Ovary (tissue), 9 donors: ENCODE data around the gene CTIF. TPM values are rescaled to one million over a fixed set of nuclear protein-coding genes. Genes with fewer than 3 reads are reported as not detected.

Experiments used
- DNase-seq, 5 donors: peaks; one replicate each; pipeline ENCODE4 v3.0.0-alpha.2; 2019 to 2020
- H3K27ac ChIP-seq, 2 donors: fragments of 200-600 bp; one replicate each; pipeline versions ENCODE4 v1.5.1 to v1.8.0; 2019 to 2022
- H3K27me3 ChIP-seq: fragments of 200-600 bp; one replicate; pipeline ENCODE4 v1.8.0; 2022
- H3K36me3 ChIP-seq: fragments of 200-600 bp; sonication (generic); one replicate; pipeline ENCODE4 v1.5.1; 2019
- H3K4me1 ChIP-seq: one replicate; pipeline ENCODE4 v1.8.1; 2013; ENCODE audit warnings: mild to moderate bottlenecking, moderate library complexity; ENCODE audit not compliant: insufficient read depth
- H3K4me3 ChIP-seq: fragments of 200-600 bp; sonication (generic); one replicate; pipeline ENCODE4 v1.5.1; 2017
- H3K9me3 ChIP-seq, 2 donors: fragments of 200-600 bp in 1 of 2; sonication (generic) in 1 of 2; one replicate each; pipeline versions ENCODE4 v1.5.1 to v1.8.1; 2013 to 2019; ENCODE audit warnings: mild to moderate bottlenecking in 1 of 2, moderate library complexity in 1 of 2
- CTCF ChIP-seq, 3 donors: fragments of 450-650 bp in 2 of 3; fragments of 200-600 bp in 1 of 3; IDR thresholded peaks; one replicate each; pipeline versions ENCODE4 v1.5.1 to v1.8.0; 2016 to 2022; ENCODE audit warnings: antibody characterized with exemption in 3 of 3, mild to moderate bottlenecking in 1 of 3
- EP300 ChIP-seq: sonication (generic); formaldehyde crosslinking; IDR thresholded peaks from one replicate; pipeline ENCODE4 v1.6.1; 2017; ENCODE audit warnings: antibody characterized with exemption
- POLR2A ChIP-seq: fragments of 450-650 bp; IDR thresholded peaks from one replicate; pipeline ENCODE4 v1.6.1; 2017; ENCODE audit warnings: antibody characterized with exemption, mild to moderate bottlenecking, moderate library complexity
- WGBS, 3 donors: extraction: QIAGEN DNeasy Blood & Tissue Kit in 1 of 3; methylation state at CpG; one replicate each; pipeline versions ENCODE4 v1.1.5 to v1.1.7; 2013 to 2017; 5-methylcytosine and 5-hydroxymethylcytosine counted together
- intact Hi-C, 4 donors: fragments of 100-400 bp; cut with DNase I; formaldehyde crosslinking; loops; one replicate each; pipeline versions ENCODE4 v1.11.0 to v1.15.1; 2022 to 2023
- polyA plus RNA-seq, 2 donors: library from polyadenylated mRNA; stranded (reverse); fragments of 200-250 nt in 1 of 2; fragments of 350-450 nt in 1 of 2; fragmentation: Illumina TruSeq in 1 of 2; extraction: RNeasy Lipid Tissue Mini Kit (QIAGEN cat#74804) in 1 of 2; gene quantifications; one replicate each; pipeline ENCODE4 v1.2.3, GENCODE V29; 2013 to 2014
- total RNA-seq, 7 donors: library from RNA; depleted of rRNA in 2 of 7; stranded (reverse); fragments of >200 nt in 2 of 7; fragmentation: NEBNext Ultra II Directional in 3 of 7; extraction: Animal tissue kit (Norgen Biotek cat#: 25700) in 3 of 7; gene quantifications; one replicate each; pipeline versions ENCODE4 v1.1.0 to v1.2.4, GENCODE V29; 2016 to 2023
- donor health status: DM: no; HTN: no; CAD: no; lungs with moderate emphysema.
- donor health status: DM: no; HTN: no; CAD: no.
- donor health status: Bipolar disorder and iron deficiency.
- donor health status: DM: yes; HTN: yes; CAD: no.
- donor health status: DM: no; HTN: no; CAD: no.
- donor health status: DM: yes; HTN: yes; CAD: no.

The CTIF gene
- total and polyA plus RNA-seq, 9 donors: 18.5 to 94.1 (median 75.2) TPM

- peak in 3 of 5 donors; percentile 3 to 16 (median 5) for DNase-seq
- Histone ChIP-seq H3K4me3 (no peak overlapping the region), H3K27ac (no peak overlapping the region), H3K9me3 (no peaks in the 10 kb centered on the region), H3K4me1 (peaks cover 2% of the 10 kb centered on the region), H3K36me3 (no peaks in the 10 kb centered on the region), H3K27me3 (no peaks in the 10 kb centered on the region)
- TF ChIP-seq EP300: no peak
- WGBS, 3 donors: 72 to 79% (median 76%) methylated on average over 5 of the region's 5 CpGs
- intact Hi-C loops: no loop called here
These were observed 275.1 kb downstream of the CTIF start for GRCh38 chr18:48813833-48814489.

DNA sequence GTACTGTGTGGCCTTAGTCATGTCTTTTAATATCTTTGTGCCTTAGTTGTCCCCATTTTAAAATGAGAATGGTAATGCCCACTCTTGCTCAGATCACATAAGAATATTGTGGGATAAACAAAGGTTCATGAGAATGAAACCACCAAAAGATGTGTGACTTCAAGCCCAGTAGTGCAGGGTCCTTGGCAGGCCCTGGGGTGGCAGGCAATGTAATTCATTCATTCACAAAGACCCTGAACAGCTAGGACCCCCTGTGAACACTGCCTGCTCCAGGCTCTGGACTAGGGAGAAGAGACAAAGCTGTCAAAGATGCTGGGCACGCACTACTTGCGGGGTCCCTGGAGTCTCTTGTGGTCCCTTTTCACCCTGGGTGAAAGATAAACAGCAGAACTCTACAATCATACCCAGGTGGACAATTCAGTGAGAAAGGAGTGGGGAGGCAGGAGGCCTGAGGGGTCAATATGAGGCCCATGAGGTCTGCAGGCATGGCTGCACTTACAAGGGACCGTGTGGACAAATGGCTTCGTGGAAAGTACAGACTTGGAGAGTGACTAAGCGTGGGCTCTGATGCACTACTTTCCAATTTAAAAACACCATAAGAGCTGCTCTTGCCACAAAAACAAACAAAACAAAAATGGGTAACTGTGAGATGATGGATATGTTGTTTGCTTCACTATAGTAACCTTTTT is 275.8 kb downstream of the CTIF start:
- 93 to 95% (median 94%) methylated on average over 5 of the region's 5 CpGs for WGBS, 3 donors
- TF ChIP-seq CTCF (IDR thresholded peaks at IDR 0.05) (no peak), EP300 (no peak), POLR2A (no peak)
- H3K4me3 ChIP-seq: no peak overlapping the region
- peaks cover 2% of the 10 kb centered on the region for H3K4me1 ChIP-seq
- intact Hi-C loops: no loop called here
- H3K9me3 ChIP-seq: no peaks in the 10 kb centered on the region
- H3K36me3 ChIP-seq: no peaks in the 10 kb centered on the region
- H3K27me3 ChIP-seq: no peaks in the 10 kb centered on the region
- peak in 3 of 5 donors; percentile 1 to 7 (median 3) for DNase-seq
- H3K27ac ChIP-seq: no peak overlapping the region

- no peaks in the 10 kb centered on the region for H3K36me3 ChIP-seq
- H3K4me3 ChIP-seq: no peak overlapping the region
- intact Hi-C loops: no loop called here
- peaks cover 2% of the 10 kb centered on the region for H3K4me1 ChIP-seq
- TF ChIP-seq CTCF (IDR thresholded peaks at IDR 0.05): no peak
- TF ChIP-seq EP300: no peak
- TF ChIP-seq POLR2A: no peak
- 83 to 91% (median 89%) methylated on average over 1 of the region's 1 CpG for WGBS, 3 donors
- H3K27ac ChIP-seq: no peak overlapping the region
- no peaks in the 10 kb centered on the region for H3K27me3 ChIP-seq
- DNase-seq: peak in 2 of 5 donors; percentile 1 to 2
- no peaks in the 10 kb centered on the region for H3K9me3 ChIP-seq
These were observed 276.3 kb downstream of the CTIF start for GRCh38 chr18:48815179-48815515.

DNA sequence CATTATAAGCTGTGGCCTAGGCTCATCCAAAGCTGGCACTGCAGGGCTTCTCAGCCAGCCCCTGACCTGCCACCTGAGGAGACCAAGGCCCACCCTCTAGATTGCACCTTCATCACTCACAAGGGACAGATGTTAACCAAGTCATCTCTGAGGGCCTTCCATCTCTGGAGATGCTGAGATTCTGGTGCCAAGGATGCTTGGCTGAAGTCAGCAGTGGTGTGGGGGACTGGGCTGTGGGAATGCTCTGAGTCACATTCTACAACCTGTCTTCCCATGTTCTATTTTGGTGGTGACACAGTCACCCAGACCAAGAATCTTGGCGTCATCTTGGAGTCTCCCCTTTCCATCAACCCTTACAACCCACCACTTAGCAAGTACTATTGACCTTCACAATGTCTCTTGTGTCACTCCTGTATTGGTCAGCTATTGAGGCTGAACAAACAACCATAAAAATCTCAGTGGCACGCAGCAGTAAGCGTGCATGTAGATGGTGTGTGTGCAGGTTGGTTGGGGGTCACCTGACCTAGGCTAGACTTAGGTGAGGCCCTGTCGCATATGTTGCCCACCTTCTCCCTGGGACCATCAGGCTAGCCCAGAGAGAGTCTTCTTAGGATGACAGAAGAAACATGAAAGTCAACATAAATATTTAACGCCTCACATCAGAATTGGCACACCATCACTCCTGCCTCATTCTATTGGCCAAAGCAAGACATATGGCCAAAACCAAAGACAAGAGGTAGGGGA is 276.9 kb downstream of the CTIF start:
- H3K9me3 ChIP-seq: no peaks in the 10 kb centered on the region
- TF ChIP-seq EP300: no peak
- no peak for TF ChIP-seq CTCF (IDR thresholded peaks at IDR 0.05)
- no peak for TF ChIP-seq POLR2A
- no peak overlapping the region for H3K27ac ChIP-seq
- peak in 3 of 5 donors; percentile 1 to 10 (median 2) for DNase-seq
- H3K4me1 ChIP-seq: peaks cover 2% of the 10 kb centered on the region
- intact Hi-C loops: no loop called here
- no peak overlapping the region for H3K4me3 ChIP-seq
- no peaks in the 10 kb centered on the region for H3K36me3 ChIP-seq
- no peaks in the 10 kb centered on the region for H3K27me3 ChIP-seq
- 79 to 95% (median 92%) methylated on average over 5 of the region's 5 CpGs for WGBS, 3 donors
